RWPE2 (cell line): Measurements from ENCODE around the gene AFF1.

Source experiments
- ATAC-seq: fragments of 200-7000 bp; cut with Tn5 transposase; 3 replicates; pipeline ENCODE4 v1.9.1; 2021; ENCODE audit warnings: low read depth
- DNase-seq: peaks from one replicate; pipeline ENCODE4 v3.0.0-alpha.2; 2020; ENCODE audit warnings: low spot score
- H3K27ac ChIP-seq: fragments of 450-650 bp; 2 replicates; pipeline ENCODE4 v1.5.1; 2017; ENCODE audit warnings: mild to moderate bottlenecking; ENCODE audit not compliant: poor library complexity, severe bottlenecking
- H3K27me3 ChIP-seq: fragments of 250-450 bp; sonication (Bioruptor Pico); 2 replicates; pipeline ENCODE4 v1.5.1; 2021; ENCODE audit warnings: mild to moderate bottlenecking, moderate library complexity; ENCODE audit not compliant: insufficient read depth, poor library complexity, severe bottlenecking
- H3K36me3 ChIP-seq: fragments of 250-450 bp; sonication (Bioruptor Pico); 2 replicates; pipeline ENCODE4 v1.5.1; 2020; ENCODE audit warnings: low read depth, mild to moderate bottlenecking, moderate library complexity
- H3K4me1 ChIP-seq: fragments of 250-450 bp; sonication (Bioruptor Pico); 2 replicates; pipeline ENCODE4 v1.5.1; 2021; ENCODE audit warnings: mild to moderate bottlenecking, moderate library complexity; ENCODE audit not compliant: insufficient read depth, poor library complexity, severe bottlenecking
- H3K4me3 ChIP-seq: fragments of 250-450 bp; sonication (Bioruptor Pico); 2 replicates; pipeline ENCODE4 v1.5.1; 2021; ENCODE audit warnings: mild to moderate bottlenecking, moderate library complexity; ENCODE audit not compliant: severe bottlenecking
- H3K9me3 ChIP-seq: fragments of 250-450 bp; sonication (Bioruptor Pico); 2 replicates; pipeline ENCODE4 v1.5.1; 2021; ENCODE audit warnings: mild to moderate bottlenecking, moderate library complexity; ENCODE audit not compliant: severe bottlenecking
- CTCF ChIP-seq: fragments of 450-650 bp; IDR thresholded peaks from one replicate; pipeline ENCODE4 v1.5.1; 2017; ENCODE audit warnings: mild to moderate bottlenecking, moderate library complexity; ENCODE audit not compliant: poor library complexity, severe bottlenecking

AFF1 gene

GRCh38 chr4:87019898-87020297 lies 85.1 kb downstream of the AFF1 start:
- Histone ChIP-seq H3K4me1 (peaks cover 17% of the 10 kb centered on the region), H3K36me3 (peaks cover 3% of the 10 kb centered on the region; the same call in 1 of the 2 replicates), H3K27me3 (no peaks in the 10 kb centered on the region), H3K27ac (no peak overlapping the region), H3K9me3 (no peaks in the 10 kb centered on the region), H3K4me3 (no peak overlapping the region)
- DNase-seq (no peak), ATAC-seq (no peak)
- TF ChIP-seq CTCF, result no peak

GRCh38 chr4:87024201-87024600 lies 89.4 kb downstream of the AFF1 start:
- TF ChIP-seq CTCF, result no peak
- ATAC-seq, result no peak
- DNase-seq, result no peak
- H3K4me1 ChIP-seq, result no peaks in the 10 kb centered on the region
- peaks cover 3% of the 10 kb centered on the region; the same call in 1 of the 2 replicates for H3K36me3 ChIP-seq
- no peak overlapping the region for H3K4me3 ChIP-seq
- H3K27ac ChIP-seq, result no peak overlapping the region
- no peaks in the 10 kb centered on the region for H3K27me3 ChIP-seq
- no peaks in the 10 kb centered on the region for H3K9me3 ChIP-seq

- H3K36me3 ChIP-seq, result peaks cover 3% of the 10 kb centered on the region; the same call in 1 of the 2 replicates
- H3K4me3 ChIP-seq, result no peak overlapping the region
- no peaks in the 10 kb centered on the region for H3K9me3 ChIP-seq
- no peak overlapping the region for H3K27ac ChIP-seq
- no peak for DNase-seq
- ATAC-seq, result peak; percentile 27; the same call in 1 of the 3 replicates
- H3K4me1 ChIP-seq, result no peaks in the 10 kb centered on the region
- TF ChIP-seq CTCF, result no peak
- no peaks in the 10 kb centered on the region for H3K27me3 ChIP-seq
Observed at GRCh38 chr4:87025023-87025613, 90.3 kb downstream of the AFF1 start.

GRCh38 chr4:87025614-87026041 lies 90.8 kb downstream of the AFF1 start:
- H3K4me3 ChIP-seq, result no peak overlapping the region
- no peak for TF ChIP-seq CTCF
- ATAC-seq (no peak; the same call in 2 of the 3 replicates), DNase-seq (no peak)
- H3K27ac ChIP-seq, result no peak overlapping the region
- H3K27me3 ChIP-seq, result no peaks in the 10 kb centered on the region
- no peaks in the 10 kb centered on the region for H3K9me3 ChIP-seq
- H3K4me1 ChIP-seq, result no peaks in the 10 kb centered on the region
- H3K36me3 ChIP-seq, result peaks cover 3% of the 10 kb centered on the region; the same call in 1 of the 2 replicates

- H3K27ac ChIP-seq, result no peak overlapping the region
Observed at GRCh38 chr4:87026800-87027495, 92.1 kb downstream of the AFF1 start.

More at GRCh38 chr4:87026800-87027495, 92.1 kb downstream of the AFF1 start:
- H3K36me3 ChIP-seq, result peaks cover 3% of the 10 kb centered on the region; the same call in 1 of the 2 replicates
- no peaks in the 10 kb centered on the region for H3K9me3 ChIP-seq
- ATAC-seq, result no peak
- no peaks in the 10 kb centered on the region for H3K27me3 ChIP-seq
- TF ChIP-seq CTCF, result no peak
- peaks cover 6% of the 10 kb centered on the region for H3K4me1 ChIP-seq
- DNase-seq, result no peak
- no peak overlapping the region for H3K4me3 ChIP-seq
